Endothelial cell of umbilical vein (primary cell): Measurements from ENCODE around the gene SMAD3. TPM values are rescaled to one million over a fixed set of nuclear protein-coding genes. Genes with fewer than 3 reads are reported as not detected.

Source experiments
- BruUV-seq: library from RNA; stranded (reverse); fragments of 400-500 nt; replicated peaks from 2 replicates; lab custom pipeline; 2021; lab: Mats Ljungman, UMichigan
- CTCF ChIA-PET: fragments of 300-600, 350-600 bp; sonication (Branson Sonifier 250); formaldehyde crosslinking; loops from one replicate; lab custom pipeline; 2021; ENCODE audit warnings: antibody characterized with exemption, inconsistent platforms; lab: Charles Lee
- POLR2A ChIA-PET: fragments of 300-600, 350-600 bp; sonication (Branson Sonifier 250); formaldehyde crosslinking; loops from one replicate; lab custom pipeline; 2021; ENCODE audit warnings: antibody characterized with exemption, inconsistent platforms; lab: Charles Lee
- DNase-seq: peaks from one replicate; pipeline ENCODE4 v3.0.0-alpha.2; 2011; ENCODE audit warnings: low read depth, low spot score
- FAIRE-seq: peaks from 2 replicates; lab custom pipeline; 2011; peaks lifted over from hg19 to GRCh38; lab: Jason Lieb, UNC
- H2AFZ ChIP-seq: 2 replicates; pipeline ENCODE4 v1.6.0; 2012; ENCODE audit warnings: low read depth, low read length, control low read depth, inconsistent platforms
- H3K27ac ChIP-seq: 2 replicates; pipeline ENCODE4 v1.5.1; 2011; ENCODE audit warnings: low read depth, mild to moderate bottlenecking, control low read depth, low read length, moderate library complexity; ENCODE audit not compliant: insufficient read depth
- H3K27me3 ChIP-seq, 2 experiments: 2 replicates each; pipeline versions ENCODE4 v1.6.0 to v1.6.1; 2011; ENCODE audit warnings: low read length in 2 of 2, mixed read lengths in 1 of 2; ENCODE audit not compliant: control insufficient read depth in 2 of 2, insufficient read depth in 2 of 2
- H3K36me3 ChIP-seq, 2 experiments: 2 replicates in 1 of 2; 3 replicates in 1 of 2; pipeline ENCODE4 v1.5.1; 2011; ENCODE audit warnings: low read length in 2 of 2, mild to moderate bottlenecking in 1 of 2, moderate library complexity in 1 of 2; ENCODE audit not compliant: control insufficient read depth in 2 of 2, insufficient read depth in 2 of 2; ENCODE audit errors: extremely low read depth in 1 of 2
- H3K4me1 ChIP-seq: 3 replicates; pipeline ENCODE4 v1.5.1; 2011; ENCODE audit warnings: mild to moderate bottlenecking, low read length; ENCODE audit not compliant: control insufficient read depth, insufficient read depth; ENCODE audit errors: extremely low read depth
- H3K4me2 ChIP-seq: 2 replicates; pipeline ENCODE4 v1.6.1; 2011; ENCODE audit warnings: low read length, control low read depth, mixed read lengths; ENCODE audit not compliant: insufficient read depth
- H3K4me3 ChIP-seq, 3 experiments: fragments of 200-600 bp in 1 of 3; sonication (generic), shearing (Covaris generic) in 1 of 3; replicated peaks in 1 of 3; 2 replicates each; pipeline ENCODE4 v1.5.1; 2011 to 2016; ENCODE audit warnings: control low read depth in 3 of 3, low read length in 3 of 3, mild to moderate bottlenecking in 2 of 3, inconsistent platforms in 1 of 3, low read depth in 1 of 3, moderate library complexity in 1 of 3; ENCODE audit not compliant: insufficient read depth in 1 of 3
- H3K79me2 ChIP-seq: 2 replicates; pipeline ENCODE4 v1.6.0; 2012; ENCODE audit warnings: low read length, inconsistent platforms; ENCODE audit not compliant: control insufficient read depth, insufficient read depth
- H3K9ac ChIP-seq: replicated peaks from 2 replicates; pipeline ENCODE3; 2011; ENCODE audit warnings: low read length, control low read depth; ENCODE audit not compliant: insufficient read depth; ENCODE audit errors: extremely low read depth
- H3K9me1 ChIP-seq: replicated peaks from 3 replicates; pipeline ENCODE4 v1.6.0; 2011; ENCODE audit warnings: mild to moderate bottlenecking, low read length; ENCODE audit not compliant: control insufficient read depth, insufficient read depth; ENCODE audit errors: extremely low read depth
- H3K9me3 ChIP-seq: replicated peaks from 2 replicates; pipeline ENCODE4 v1.5.1; 2012; ENCODE audit warnings: low read length, inconsistent platforms; ENCODE audit not compliant: control insufficient read depth, insufficient read depth
- H4K20me1 ChIP-seq: replicated peaks from 2 replicates; pipeline ENCODE3; 2011; ENCODE audit warnings: mild to moderate bottlenecking, low read length; ENCODE audit not compliant: control insufficient read depth, insufficient read depth; ENCODE audit errors: extremely low read depth
- CTCF ChIP-seq, 2 donors: IDR thresholded peaks; 1 replicate in 1 of 2; 2 replicates in 1 of 2; pipeline ENCODE4 v1.5.1; 2011; ENCODE audit warnings: low read length in 2 of 2, mild to moderate bottlenecking in 2 of 2, moderate library complexity in 2 of 2, control low read depth in 1 of 2, inconsistent platforms in 1 of 2, low read depth in 1 of 2; ENCODE audit not compliant: insufficient read depth in 1 of 2; ENCODE audit errors: extremely low read depth in 1 of 2
- POLR2AphosphoS5 ChIP-seq: IDR thresholded peaks from 2 replicates; pipeline ENCODE4 v1.6.1; 2012; ENCODE audit warnings: low read depth, mild to moderate bottlenecking, control low read depth, low read length, moderate library complexity; ENCODE audit not compliant: insufficient read depth
- dilution Hi-C: fragments of 300-500 bp; cut with MboI; formaldehyde crosslinking; loops from one replicate; pipeline ENCODE4 v1.15.0; 2019; ENCODE audit warnings: low sequenced_read_pairs; ENCODE audit not compliant: extremely low pct_ligation_motif_present
- intact Hi-C: fragments of 100-400 bp; cut with micrococcal nuclease; formaldehyde crosslinking; loops from one replicate; pipeline ENCODE4 v1.10.0; 2022
- polyA plus RNA-seq, 4 experiments: library from polyadenylated mRNA; depleted of rRNA in 3 of 4; stranded (reverse) in 3 of 4; unstranded in 1 of 4; fragments of >200 nt; gene quantifications; 2 replicates each; pipeline versions ENCODE4 v1.2.1 to v1.2.3, GENCODE V29; 2011 to 2012; ENCODE audit warnings: missing spikeins in 1 of 4
- total RNA-seq: library from RNA; stranded (reverse); gene quantifications from 2 replicates; pipeline ENCODE4 v1.2.3, GENCODE V29; 2021

Gene SMAD3
- total and polyA plus RNA-seq, 2 donors (not counting 3 experiments of a cell fraction or from before 2014, with no cell fraction given) = 56.4 to 88.2 TPM

DNA sequence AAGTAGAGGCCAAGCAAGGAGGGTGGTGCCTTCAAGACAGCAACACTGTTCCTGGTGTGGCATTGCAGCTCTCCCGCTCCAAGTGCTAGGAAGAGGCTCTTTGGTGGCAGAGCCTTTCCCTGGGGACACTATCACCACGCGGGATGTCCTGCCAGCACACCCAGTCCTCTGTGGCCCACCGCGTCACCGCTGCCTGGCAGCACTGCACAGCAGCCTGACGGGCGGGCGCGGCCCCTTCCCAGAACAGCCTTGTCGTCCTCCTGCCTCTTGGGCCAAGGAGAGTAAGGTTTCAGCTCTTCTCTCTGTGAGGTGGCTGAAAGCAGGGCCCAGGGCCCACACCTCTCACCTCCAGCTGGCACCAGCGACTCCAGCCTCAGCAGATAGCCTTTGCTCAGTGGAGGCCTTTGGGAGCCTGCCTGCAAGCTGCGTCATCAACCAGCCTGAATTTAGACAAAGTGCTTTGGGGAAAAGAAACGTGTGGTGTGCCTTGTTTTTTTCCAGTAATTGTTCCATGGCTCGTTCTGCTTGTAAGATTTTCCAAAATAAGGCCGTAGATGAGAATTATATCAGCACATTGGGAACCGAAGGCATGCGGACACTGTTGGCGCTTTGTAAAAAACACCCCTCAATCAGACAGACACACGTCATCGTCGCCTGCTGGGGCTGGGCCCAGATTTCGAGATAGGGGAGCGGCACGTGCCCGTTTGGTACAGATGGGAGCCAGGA is 124.1 kb downstream of the SMAD3 start:
- CTCF ChIA-PET = interaction anchor here (0.7 kb wide), 1 partner anchor 243 kb away, joined by 3 read pairs; no protein-coding TSS in a partner anchor
- no peaks in the 10 kb centered on the region for H3K4me1 ChIP-seq

More for the DNA sequence above, 124.1 kb downstream of the SMAD3 start:
- POLR2A ChIA-PET = no interaction called here
- Histone ChIP-seq H3K9me3 (no peaks in the 10 kb centered on the region), H3K27ac (no peak overlapping the region), H3K9ac (no peak overlapping the region), H3K27me3 (no peaks in the 10 kb centered on the region), H3K36me3 (peaks cover 38 to 48% of the 10 kb centered on the region in 2 experiments), H3K4me3 (no peak overlapping the region), H4K20me1 (no peaks in the 10 kb centered on the region), H3K4me2 (no peak overlapping the region), H2AFZ (no peak overlapping the region), H3K79me2 (no peaks in the 10 kb centered on the region), H3K9me1 (no peaks in the 10 kb centered on the region)
- intact Hi-C loops (no loop called here), dilution Hi-C loops (no loop called here)
- BruUV-seq = no TSS peak
- FAIRE-seq = no peak
- peak; percentile 9 for TF ChIP-seq POLR2AphosphoS5
- no peak for TF ChIP-seq CTCF (IDR thresholded peaks at IDR 0.05; ENCODE audit: extremely low read depth in 1 of 2, insufficient read depth in 1 of 2, low read depth in 1 of 2, low read length in 2 of 2)
- DNase-seq = no peak
